ENCODE results near the gene SMCP.

SMCP gene

GRCh38 chr1:152884966-152885624 is 7.0 kb downstream of the SMCP start:
- H3K4me1 ChIP-seq (ENCODE audit: control insufficient read depth in 2 of 2, insufficient read depth in 2 of 2, low read length in 2 of 2): no peaks in the 10 kb centered on the region
- no peak overlapping the region for H3K4me3 ChIP-seq (ENCODE audit: low read length in 2 of 2)
- no peaks in the 10 kb centered on the region for H3K9me3 ChIP-seq (ENCODE audit: control insufficient read depth in 2 of 2, low read length in 2 of 2)
- no peak overlapping the region for H3K27ac ChIP-seq (ENCODE audit: low read depth in 2 of 2, low read length in 2 of 2)
- H3K36me3 ChIP-seq (ENCODE audit: control insufficient read depth in 2 of 2, insufficient read depth in 2 of 2, low read length in 2 of 2): no peaks in the 10 kb centered on the region
- no peaks in the 10 kb centered on the region for H3K27me3 ChIP-seq (ENCODE audit: control insufficient read depth in 2 of 2, insufficient read depth in 2 of 2, low read length in 2 of 2)
- H3K9ac ChIP-seq (ENCODE audit: low read depth in 1 of 2, low read length in 2 of 2): no peak overlapping the region

GRCh38 chr1:152886085-152886484 is 8.0 kb downstream of the SMCP start:
- no peaks in the 10 kb centered on the region for H3K9me3 ChIP-seq (ENCODE audit: control insufficient read depth in 2 of 2, low read length in 2 of 2)
- H3K4me3 ChIP-seq (ENCODE audit: low read length in 2 of 2): no peak overlapping the region
- no peaks in the 10 kb centered on the region for H3K27me3 ChIP-seq (ENCODE audit: control insufficient read depth in 2 of 2, insufficient read depth in 2 of 2, low read length in 2 of 2)
- H3K4me1 ChIP-seq (ENCODE audit: control insufficient read depth in 2 of 2, insufficient read depth in 2 of 2, low read length in 2 of 2): no peaks in the 10 kb centered on the region
- no peak overlapping the region for H3K27ac ChIP-seq (ENCODE audit: low read depth in 2 of 2, low read length in 2 of 2)
- no peak overlapping the region for H3K9ac ChIP-seq (ENCODE audit: low read depth in 1 of 2, low read length in 2 of 2)
- H3K36me3 ChIP-seq (ENCODE audit: control insufficient read depth in 2 of 2, insufficient read depth in 2 of 2, low read length in 2 of 2): no peaks in the 10 kb centered on the region

GRCh38 chr1:152886758-152887409 is 8.8 kb downstream of the SMCP start:
- Histone ChIP-seq H3K36me3 (ENCODE audit: control insufficient read depth in 2 of 2, insufficient read depth in 2 of 2, low read length in 2 of 2) (no peaks in the 10 kb centered on the region), H3K4me1 (ENCODE audit: control insufficient read depth in 2 of 2, insufficient read depth in 2 of 2, low read length in 2 of 2) (no peaks in the 10 kb centered on the region), H3K27me3 (ENCODE audit: control insufficient read depth in 2 of 2, insufficient read depth in 2 of 2, low read length in 2 of 2) (no peaks in the 10 kb centered on the region), H3K4me3 (ENCODE audit: low read length in 2 of 2) (no peak overlapping the region), H3K27ac (ENCODE audit: low read depth in 2 of 2, low read length in 2 of 2) (no peak overlapping the region), H3K9ac (ENCODE audit: low read depth in 1 of 2, low read length in 2 of 2) (no peak overlapping the region), H3K9me3 (ENCODE audit: control insufficient read depth in 2 of 2, low read length in 2 of 2) (no peaks in the 10 kb centered on the region)

- no peaks in the 10 kb centered on the region for H3K9me3 ChIP-seq (ENCODE audit: control insufficient read depth in 2 of 2, low read length in 2 of 2)
- no peaks in the 10 kb centered on the region for H3K4me1 ChIP-seq (ENCODE audit: control insufficient read depth in 2 of 2, insufficient read depth in 2 of 2, low read length in 2 of 2)
- H3K4me3 ChIP-seq (ENCODE audit: low read length in 2 of 2): no peak overlapping the region
- H3K9ac ChIP-seq (ENCODE audit: low read depth in 1 of 2, low read length in 2 of 2): no peak overlapping the region
- H3K27me3 ChIP-seq (ENCODE audit: control insufficient read depth in 2 of 2, insufficient read depth in 2 of 2, low read length in 2 of 2): no peaks in the 10 kb centered on the region
- H3K27ac ChIP-seq (ENCODE audit: low read depth in 2 of 2, low read length in 2 of 2): no peak overlapping the region
- H3K36me3 ChIP-seq (ENCODE audit: control insufficient read depth in 2 of 2, insufficient read depth in 2 of 2, low read length in 2 of 2): no peaks in the 10 kb centered on the region
Observed at GRCh38 chr1:152888126-152888525, 10.0 kb downstream of the SMCP start.

GRCh38 chr1:152899027-152899426 is 20.9 kb downstream of the SMCP start:
- H3K9ac ChIP-seq (ENCODE audit: low read depth in 1 of 2, low read length in 2 of 2): no peak overlapping the region
- H3K9me3 ChIP-seq (ENCODE audit: control insufficient read depth in 2 of 2, low read length in 2 of 2): no peaks in the 10 kb centered on the region
- no peaks in the 10 kb centered on the region for H3K36me3 ChIP-seq (ENCODE audit: control insufficient read depth in 2 of 2, insufficient read depth in 2 of 2, low read length in 2 of 2)
- H3K4me1 ChIP-seq (ENCODE audit: control insufficient read depth in 2 of 2, insufficient read depth in 2 of 2, low read length in 2 of 2): no peaks in the 10 kb centered on the region
- H3K4me3 ChIP-seq (ENCODE audit: low read length in 2 of 2): no peak overlapping the region
- no peak overlapping the region for H3K27ac ChIP-seq (ENCODE audit: low read depth in 2 of 2, low read length in 2 of 2)
- no peaks in the 10 kb centered on the region for H3K27me3 ChIP-seq (ENCODE audit: control insufficient read depth in 2 of 2, insufficient read depth in 2 of 2, low read length in 2 of 2)

- H3K9ac ChIP-seq (ENCODE audit: low read depth in 1 of 2, low read length in 2 of 2): no peak overlapping the region
- H3K27ac ChIP-seq (ENCODE audit: low read depth in 2 of 2, low read length in 2 of 2): no peak overlapping the region
- H3K4me1 ChIP-seq (ENCODE audit: control insufficient read depth in 2 of 2, insufficient read depth in 2 of 2, low read length in 2 of 2): no peaks in the 10 kb centered on the region
- no peaks in the 10 kb centered on the region for H3K36me3 ChIP-seq (ENCODE audit: control insufficient read depth in 2 of 2, insufficient read depth in 2 of 2, low read length in 2 of 2)
- H3K4me3 ChIP-seq (ENCODE audit: low read length in 2 of 2): no peak overlapping the region
- H3K9me3 ChIP-seq (ENCODE audit: control insufficient read depth in 2 of 2, low read length in 2 of 2): no peaks in the 10 kb centered on the region
- H3K27me3 ChIP-seq (ENCODE audit: control insufficient read depth in 2 of 2, insufficient read depth in 2 of 2, low read length in 2 of 2): no peaks in the 10 kb centered on the region
Observed at GRCh38 chr1:152899883-152900282, 21.8 kb downstream of the SMCP start.

- no peaks in the 10 kb centered on the region for H3K27me3 ChIP-seq (ENCODE audit: control insufficient read depth in 2 of 2, insufficient read depth in 2 of 2, low read length in 2 of 2)
- H3K4me3 ChIP-seq (ENCODE audit: low read length in 2 of 2): no peak overlapping the region
- H3K27ac ChIP-seq (ENCODE audit: low read depth in 2 of 2, low read length in 2 of 2): no peak overlapping the region
- H3K4me1 ChIP-seq (ENCODE audit: control insufficient read depth in 2 of 2, insufficient read depth in 2 of 2, low read length in 2 of 2): no peaks in the 10 kb centered on the region
- no peaks in the 10 kb centered on the region for H3K9me3 ChIP-seq (ENCODE audit: control insufficient read depth in 2 of 2, low read length in 2 of 2)
- H3K36me3 ChIP-seq (ENCODE audit: control insufficient read depth in 2 of 2, insufficient read depth in 2 of 2, low read length in 2 of 2): no peaks in the 10 kb centered on the region
- H3K9ac ChIP-seq (ENCODE audit: low read depth in 1 of 2, low read length in 2 of 2): no peak overlapping the region
Observed at GRCh38 chr1:152901631-152902030, 23.5 kb downstream of the SMCP start.

- Histone ChIP-seq H3K9ac (ENCODE audit: low read depth in 1 of 2, low read length in 2 of 2) (no peak overlapping the region), H3K9me3 (ENCODE audit: control insufficient read depth in 2 of 2, low read length in 2 of 2) (no peaks in the 10 kb centered on the region), H3K27me3 (ENCODE audit: control insufficient read depth in 2 of 2, insufficient read depth in 2 of 2, low read length in 2 of 2) (no peaks in the 10 kb centered on the region), H3K36me3 (ENCODE audit: control insufficient read depth in 2 of 2, insufficient read depth in 2 of 2, low read length in 2 of 2) (no peaks in the 10 kb centered on the region), H3K4me3 (ENCODE audit: low read length in 2 of 2) (no peak overlapping the region), H3K4me1 (ENCODE audit: control insufficient read depth in 2 of 2, insufficient read depth in 2 of 2, low read length in 2 of 2) (no peaks in the 10 kb centered on the region), H3K27ac (ENCODE audit: low read depth in 2 of 2, low read length in 2 of 2) (no peak overlapping the region)
Observed at GRCh38 chr1:152902636-152903035, 24.5 kb downstream of the SMCP start.

GRCh38 chr1:152904688-152905440 is 26.7 kb downstream of the SMCP start:
- Histone ChIP-seq H3K9ac (ENCODE audit: low read depth in 1 of 2, low read length in 2 of 2) (no peak overlapping the region), H3K27me3 (ENCODE audit: control insufficient read depth in 2 of 2, insufficient read depth in 2 of 2, low read length in 2 of 2) (no peaks in the 10 kb centered on the region), H3K4me3 (ENCODE audit: low read length in 2 of 2) (no peak overlapping the region), H3K9me3 (ENCODE audit: control insufficient read depth in 2 of 2, low read length in 2 of 2) (no peaks in the 10 kb centered on the region), H3K4me1 (ENCODE audit: control insufficient read depth in 2 of 2, insufficient read depth in 2 of 2, low read length in 2 of 2) (no peaks in the 10 kb centered on the region), H3K27ac (ENCODE audit: low read depth in 2 of 2, low read length in 2 of 2) (no peak overlapping the region), H3K36me3 (ENCODE audit: control insufficient read depth in 2 of 2, insufficient read depth in 2 of 2, low read length in 2 of 2) (no peaks in the 10 kb centered on the region)

- no peaks in the 10 kb centered on the region for H3K9me3 ChIP-seq (ENCODE audit: control insufficient read depth in 2 of 2, low read length in 2 of 2)
- H3K4me1 ChIP-seq (ENCODE audit: control insufficient read depth in 2 of 2, insufficient read depth in 2 of 2, low read length in 2 of 2): no peaks in the 10 kb centered on the region
- H3K27ac ChIP-seq (ENCODE audit: low read depth in 2 of 2, low read length in 2 of 2): no peak overlapping the region
- H3K9ac ChIP-seq (ENCODE audit: low read depth in 1 of 2, low read length in 2 of 2): no peak overlapping the region
- no peak overlapping the region for H3K4me3 ChIP-seq (ENCODE audit: low read length in 2 of 2)
- no peaks in the 10 kb centered on the region for H3K27me3 ChIP-seq (ENCODE audit: control insufficient read depth in 2 of 2, insufficient read depth in 2 of 2, low read length in 2 of 2)
- H3K36me3 ChIP-seq (ENCODE audit: control insufficient read depth in 2 of 2, insufficient read depth in 2 of 2, low read length in 2 of 2): no peaks in the 10 kb centered on the region
Observed at GRCh38 chr1:152906023-152906565, 28.0 kb downstream of the SMCP start.
